HepG2 (cell line): ENCODE results near the gene ALDH3B2. TPM values are rescaled to one million over a fixed set of nuclear protein-coding genes. Genes with fewer than 3 reads are reported as not detected.
A peak's percentile ranks its signal among the peaks of the same experiment; 100 is the strongest.

Experiments
- CAMTA2 ChIP-seq: sonication (generic); formaldehyde crosslinking; IDR thresholded peaks from 2 replicates; pipeline ENCODE4 v1.4.0; 2020; ENCODE audit warnings: mild to moderate bottlenecking, missing genetic modification reagents, borderline replicate concordance
- CREM ChIP-seq, 2 experiments: sonication (generic) in 1 of 2; formaldehyde crosslinking in 1 of 2; IDR thresholded peaks; 2 replicates each; pipeline versions ENCODE4 v1.4.0 to v1.6.1; 2016 to 2020; ENCODE audit warnings: antibody characterized with exemption in 1 of 2, mild to moderate bottlenecking in 1 of 2, missing genetic modification reagents in 1 of 2
- FOSL2 ChIP-seq: sonication (generic); formaldehyde crosslinking; IDR thresholded peaks from 2 replicates; pipeline ENCODE4 v1.4.0; 2020; ENCODE audit warnings: missing genetic modification reagents
- FOXO1 ChIP-seq: sonication (generic); formaldehyde crosslinking; IDR thresholded peaks from 2 replicates; pipeline ENCODE4 v1.4.0; 2020; ENCODE audit warnings: missing genetic modification reagents
- GABPB1 ChIP-seq: IDR thresholded peaks from 2 replicates; pipeline ENCODE4 v1.6.1; 2016; ENCODE audit warnings: mild to moderate bottlenecking, missing genetic modification reagents, moderate library complexity, missing compliant biosample characterization
- JARID2 ChIP-seq: sonication (generic); formaldehyde crosslinking; IDR thresholded peaks from 2 replicates; pipeline ENCODE4 v1.8.1; 2023; ENCODE audit warnings: missing genetic modification reagents, inconsistent platforms; ENCODE audit not compliant: insufficient replicate concordance
- NR2C2 ChIP-seq: sonication (generic); formaldehyde crosslinking; IDR thresholded peaks from 2 replicates; pipeline ENCODE4 v1.4.0; 2020; ENCODE audit warnings: missing genetic modification reagents, mild to moderate bottlenecking, moderate library complexity, borderline replicate concordance
- NRL ChIP-seq: sonication (generic); formaldehyde crosslinking; IDR thresholded peaks from 2 replicates; pipeline ENCODE4 v1.5.0; 2020; ENCODE audit warnings: missing genetic modification reagents, mild to moderate bottlenecking, moderate library complexity, borderline replicate concordance
- ZFP82 ChIP-seq: sonication (generic); formaldehyde crosslinking; IDR thresholded peaks from 2 replicates; pipeline ENCODE4 v1.5.1; 2020; ENCODE audit warnings: mild to moderate bottlenecking, missing genetic modification reagents, borderline replicate concordance
- ZMYM3 ChIP-seq: sonication (generic); formaldehyde crosslinking; IDR thresholded peaks from 2 replicates; pipeline ENCODE4 v1.5.1; 2020; ENCODE audit warnings: mild to moderate bottlenecking, missing genetic modification reagents
- ZNF3 ChIP-seq: IDR thresholded peaks from 2 replicates; pipeline ENCODE4 v1.7.0; 2017; ENCODE audit warnings: inconsistent platforms
- ZNF530 ChIP-seq: sonication (generic); formaldehyde crosslinking; IDR thresholded peaks from 2 replicates; pipeline ENCODE4 v1.5.0; 2020; ENCODE audit warnings: low read depth, mild to moderate bottlenecking, missing genetic modification reagents
- ZNF644 ChIP-seq: IDR thresholded peaks from 2 replicates; pipeline ENCODE4 v1.6.1; 2016; ENCODE audit warnings: low read depth
- ZNF776 ChIP-seq: sonication (generic); formaldehyde crosslinking; IDR thresholded peaks from 2 replicates; pipeline ENCODE4 v1.4.0; 2020; ENCODE audit warnings: mild to moderate bottlenecking, missing genetic modification reagents
- polyA plus RNA-seq, 8 experiments: library from polyadenylated mRNA; depleted of rRNA in 3 of 8; stranded (reverse) in 7 of 8; unstranded in 1 of 8; fragments of >200 nt; fragmentation: Illumina TruSeq in 4 of 8; extraction: Trizol in 4 of 8; gene quantifications; 2 replicates each; pipeline versions ENCODE4 v1.2.1 to v1.2.3, GENCODE V29; 2011 to 2016; ENCODE audit warnings: low read depth in 4 of 8, missing spikeins in 1 of 8, mixed read lengths in 1 of 8; ENCODE audit not compliant: insufficient read depth in 1 of 8
- total RNA-seq, 5 experiments: library from RNA; depleted of rRNA; stranded (reverse); fragments of >200 nt; fragmentation: Illumina TruSeq; extraction: Trizol; gene quantifications; 2 replicates each; pipeline ENCODE4 v1.2.3, GENCODE V29; 2016; ENCODE audit warnings: low read depth in 1 of 5
- TF ChIP-seq, protein P1 (sequence below): sonication (generic); formaldehyde crosslinking; IDR thresholded peaks from 2 replicates; pipeline ENCODE4 v1.9.0; 2021; ENCODE audit warnings: missing genetic modification reagents, borderline replicate concordance
- TF ChIP-seq, protein P2 (sequence below), 2 experiments: sonication (generic) in 1 of 2; formaldehyde crosslinking in 1 of 2; IDR thresholded peaks; 2 replicates each; pipeline versions ENCODE4 v1.4.0 to v1.6.1; 2018 to 2020; ENCODE audit warnings: missing genetic modification reagents in 2 of 2, borderline replicate concordance in 1 of 2, low read depth in 1 of 2, mild to moderate bottlenecking in 1 of 2, missing biosample characterization in 1 of 2
- TF ChIP-seq, protein P3 (sequence below): sonication (generic); formaldehyde crosslinking; IDR thresholded peaks from 2 replicates; pipeline ENCODE4 v1.5.1; 2020; ENCODE audit warnings: missing genetic modification reagents, mild to moderate bottlenecking, borderline replicate concordance
- TF ChIP-seq, protein P4 (sequence below): sonication (generic); formaldehyde crosslinking; IDR thresholded peaks from 2 replicates; pipeline ENCODE4 v1.4.0; 2020; ENCODE audit warnings: mild to moderate bottlenecking, missing genetic modification reagents

The ALDH3B2 gene
- total and polyA plus RNA-seq, 2 of the 13 experiments (the other 11 are each of a cell fraction or from before 2014, with no cell fraction given), result not detected

DNA sequence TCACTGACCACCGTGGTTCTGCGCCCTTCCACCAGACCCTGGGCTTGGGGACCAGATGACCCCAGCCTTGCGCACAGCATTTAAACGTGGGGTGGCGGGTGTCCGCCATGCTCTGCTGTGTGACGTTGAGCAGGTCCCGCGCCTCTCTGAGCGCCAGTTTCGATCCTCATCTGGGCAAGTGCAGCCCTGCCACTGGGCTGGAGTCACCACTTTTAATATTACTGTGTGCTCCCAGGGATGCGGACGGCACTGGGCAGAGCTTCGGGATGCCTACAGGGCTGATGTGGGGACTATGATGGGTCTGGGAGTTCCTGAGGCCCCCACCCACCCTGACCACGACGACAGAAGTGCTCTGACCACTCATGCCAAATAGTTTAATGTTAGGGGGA, 43.5 kb downstream of the ALDH3B2 start (continued):
- TF ChIP-seq, protein P1, sequence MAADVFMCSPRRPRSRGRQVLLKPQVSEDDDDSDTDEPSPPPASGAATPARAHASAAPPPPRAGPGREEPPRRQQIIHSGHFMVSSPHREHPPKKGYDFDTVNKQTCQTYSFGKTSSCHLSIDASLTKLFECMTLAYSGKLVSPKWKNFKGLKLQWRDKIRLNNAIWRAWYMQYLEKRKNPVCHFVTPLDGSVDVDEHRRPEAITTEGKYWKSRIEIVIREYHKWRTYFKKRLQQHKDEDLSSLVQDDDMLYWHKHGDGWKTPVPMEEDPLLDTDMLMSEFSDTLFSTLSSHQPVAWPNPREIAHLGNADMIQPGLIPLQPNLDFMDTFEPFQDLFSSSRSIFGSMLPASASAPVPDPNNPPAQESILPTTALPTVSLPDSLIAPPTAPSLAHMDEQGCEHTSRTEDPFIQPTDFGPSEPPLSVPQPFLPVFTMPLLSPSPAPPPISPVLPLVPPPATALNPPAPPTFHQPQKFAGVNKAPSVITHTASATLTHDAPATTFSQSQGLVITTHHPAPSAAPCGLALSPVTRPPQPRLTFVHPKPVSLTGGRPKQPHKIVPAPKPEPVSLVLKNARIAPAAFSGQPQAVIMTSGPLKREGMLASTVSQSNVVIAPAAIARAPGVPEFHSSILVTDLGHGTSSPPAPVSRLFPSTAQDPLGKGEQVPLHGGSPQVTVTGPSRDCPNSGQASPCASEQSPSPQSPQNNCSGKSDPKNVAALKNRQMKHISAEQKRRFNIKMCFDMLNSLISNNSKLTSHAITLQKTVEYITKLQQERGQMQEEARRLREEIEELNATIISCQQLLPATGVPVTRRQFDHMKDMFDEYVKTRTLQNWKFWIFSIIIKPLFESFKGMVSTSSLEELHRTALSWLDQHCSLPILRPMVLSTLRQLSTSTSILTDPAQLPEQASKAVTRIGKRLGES, result no peak
- no peak for TF ChIP-seq CAMTA2
- TF ChIP-seq FOSL2 (CRISPR knock-in tag), result 0 out of 2 replicates have a peak, but pooled peaks have one; percentile 1
- TF ChIP-seq, protein P2, sequence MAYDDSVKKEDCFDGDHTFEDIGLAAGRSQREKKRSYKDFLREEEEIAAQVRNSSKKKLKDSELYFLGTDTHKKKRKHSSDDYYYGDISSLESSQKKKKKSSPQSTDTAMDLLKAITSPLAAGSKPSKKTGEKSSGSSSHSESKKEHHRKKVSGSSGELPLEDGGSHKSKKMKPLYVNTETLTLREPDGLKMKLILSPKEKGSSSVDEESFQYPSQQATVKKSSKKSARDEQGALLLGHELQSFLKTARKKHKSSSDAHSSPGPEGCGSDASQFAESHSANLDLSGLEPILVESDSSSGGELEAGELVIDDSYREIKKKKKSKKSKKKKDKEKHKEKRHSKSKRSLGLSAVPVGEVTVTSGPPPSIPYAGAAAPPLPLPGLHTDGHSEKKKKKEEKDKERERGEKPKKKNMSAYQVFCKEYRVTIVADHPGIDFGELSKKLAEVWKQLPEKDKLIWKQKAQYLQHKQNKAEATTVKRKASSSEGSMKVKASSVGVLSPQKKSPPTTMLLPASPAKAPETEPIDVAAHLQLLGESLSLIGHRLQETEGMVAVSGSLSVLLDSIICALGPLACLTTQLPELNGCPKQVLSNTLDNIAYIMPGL (CRISPR knock-in tag; IDR thresholded peaks at IDR 0.05; ENCODE audit: borderline replicate concordance in 1 of 2, low read depth in 1 of 2), result 0 out of 4 replicates have a peak, but pooled peaks of 1 of the 2 experiments have one; percentile 35
- no peak for TF ChIP-seq GABPB1 (CRISPR knock-in tag)
- TF ChIP-seq CREM (IDR thresholded peaks at IDR 0.05), result no peak
- TF ChIP-seq CREM (CRISPR knock-in tag; IDR thresholded peaks at IDR 0.05), result no peak
- no peak for TF ChIP-seq ZNF644 (CRISPR knock-in tag)
- 0 out of 2 replicates have a peak, but pooled peaks have one; percentile 26 for TF ChIP-seq ZFP82 (CRISPR knock-in tag)
- 0 out of 2 replicates have a peak, but pooled peaks have one; percentile 12 for TF ChIP-seq NRL (CRISPR knock-in tag)
- no peak for TF ChIP-seq ZNF530
- TF ChIP-seq JARID2, result peak; percentile 37
- TF ChIP-seq ZMYM3 (CRISPR knock-in tag), result peak; percentile 97
- no peak; the same call in 1 of the 2 replicates for TF ChIP-seq NR2C2
- no peak for TF ChIP-seq ZNF3 (CRISPR knock-in tag)
- TF ChIP-seq, protein P3, sequence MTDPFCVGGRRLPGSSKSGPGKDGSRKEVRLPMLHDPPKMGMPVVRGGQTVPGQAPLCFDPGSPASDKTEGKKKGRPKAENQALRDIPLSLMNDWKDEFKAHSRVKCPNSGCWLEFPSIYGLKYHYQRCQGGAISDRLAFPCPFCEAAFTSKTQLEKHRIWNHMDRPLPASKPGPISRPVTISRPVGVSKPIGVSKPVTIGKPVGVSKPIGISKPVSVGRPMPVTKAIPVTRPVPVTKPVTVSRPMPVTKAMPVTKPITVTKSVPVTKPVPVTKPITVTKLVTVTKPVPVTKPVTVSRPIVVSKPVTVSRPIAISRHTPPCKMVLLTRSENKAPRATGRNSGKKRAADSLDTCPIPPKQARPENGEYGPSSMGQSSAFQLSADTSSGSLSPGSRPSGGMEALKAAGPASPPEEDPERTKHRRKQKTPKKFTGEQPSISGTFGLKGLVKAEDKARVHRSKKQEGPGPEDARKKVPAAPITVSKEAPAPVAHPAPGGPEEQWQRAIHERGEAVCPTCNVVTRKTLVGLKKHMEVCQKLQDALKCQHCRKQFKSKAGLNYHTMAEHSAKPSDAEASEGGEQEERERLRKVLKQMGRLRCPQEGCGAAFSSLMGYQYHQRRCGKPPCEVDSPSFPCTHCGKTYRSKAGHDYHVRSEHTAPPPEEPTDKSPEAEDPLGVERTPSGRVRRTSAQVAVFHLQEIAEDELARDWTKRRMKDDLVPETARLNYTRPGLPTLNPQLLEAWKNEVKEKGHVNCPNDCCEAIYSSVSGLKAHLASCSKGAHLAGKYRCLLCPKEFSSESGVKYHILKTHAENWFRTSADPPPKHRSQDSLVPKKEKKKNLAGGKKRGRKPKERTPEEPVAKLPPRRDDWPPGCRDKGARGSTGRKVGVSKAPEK (CRISPR knock-in tag), result 0 out of 2 replicates have a peak, but pooled peaks have one; percentile 6
- TF ChIP-seq FOXO1, result peak; percentile 8; the same call in 1 of the 2 replicates
- TF ChIP-seq ZNF776 (CRISPR knock-in tag), result 0 out of 2 replicates have a peak, but pooled peaks have one; percentile 8
- TF ChIP-seq, protein P4, sequence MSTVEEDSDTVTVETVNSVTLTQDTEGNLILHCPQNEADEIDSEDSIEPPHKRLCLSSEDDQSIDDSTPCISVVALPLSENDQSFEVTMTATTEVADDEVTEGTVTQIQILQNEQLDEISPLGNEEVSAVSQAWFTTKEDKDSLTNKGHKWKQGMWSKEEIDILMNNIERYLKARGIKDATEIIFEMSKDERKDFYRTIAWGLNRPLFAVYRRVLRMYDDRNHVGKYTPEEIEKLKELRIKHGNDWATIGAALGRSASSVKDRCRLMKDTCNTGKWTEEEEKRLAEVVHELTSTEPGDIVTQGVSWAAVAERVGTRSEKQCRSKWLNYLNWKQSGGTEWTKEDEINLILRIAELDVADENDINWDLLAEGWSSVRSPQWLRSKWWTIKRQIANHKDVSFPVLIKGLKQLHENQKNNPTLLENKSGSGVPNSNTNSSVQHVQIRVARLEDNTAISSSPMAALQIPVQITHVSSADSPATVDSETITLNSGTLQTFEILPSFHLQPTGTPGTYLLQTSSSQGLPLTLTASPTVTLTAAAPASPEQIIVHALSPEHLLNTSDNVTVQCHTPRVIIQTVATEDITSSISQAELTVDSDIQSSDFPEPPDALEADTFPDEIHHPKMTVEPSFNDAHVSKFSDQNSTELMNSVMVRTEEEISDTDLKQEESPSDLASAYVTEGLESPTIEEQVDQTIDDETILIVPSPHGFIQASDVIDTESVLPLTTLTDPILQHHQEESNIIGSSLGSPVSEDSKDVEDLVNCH (CRISPR knock-in tag), result no peak
